Loucy (cell line): ENCODE data around the gene RGMB.

Source experiments
- H2AFZ ChIP-seq: fragments of 200-600 bp; sonication (generic); 2 replicates; pipeline ENCODE4 v1.6.0; 2016; ENCODE audit warnings: antibody characterized with exemption, mild to moderate bottlenecking, low read length, moderate library complexity
- H3F3A ChIP-seq: fragments of 200-600 bp; 2 replicates; pipeline ENCODE4 v1.6.0; 2016; ENCODE audit warnings: antibody characterized with exemption, low read depth, mild to moderate bottlenecking
- H3K27me3 ChIP-seq: fragments of 200-600 bp; sonication (generic); 2 replicates; pipeline ENCODE4 v1.6.1; 2014; ENCODE audit warnings: low read length, mild to moderate bottlenecking; ENCODE audit not compliant: insufficient read depth, poor library complexity, severe bottlenecking
- H3K36me3 ChIP-seq: fragments of 200-600 bp; sonication (generic); 2 replicates; pipeline ENCODE4 v1.6.1; 2016; ENCODE audit warnings: low read length; ENCODE audit not compliant: insufficient read depth
- H3K4me1 ChIP-seq: fragments of 200-600 bp; sonication (generic); 2 replicates; pipeline ENCODE4 v1.5.1; 2014; ENCODE audit warnings: low read length, mild to moderate bottlenecking; ENCODE audit not compliant: insufficient read depth, poor library complexity, severe bottlenecking
- H3K4me2 ChIP-seq: fragments of 200-600 bp; sonication (generic); 2 replicates; pipeline ENCODE4 v1.6.0; 2014; ENCODE audit warnings: antibody characterized with exemption, low read length, low read depth, mild to moderate bottlenecking; ENCODE audit not compliant: poor library complexity, severe bottlenecking
- H3K4me3 ChIP-seq: fragments of 200-600 bp; sonication (generic); 2 replicates; pipeline ENCODE4 v1.5.1; 2014; ENCODE audit warnings: low read length, mild to moderate bottlenecking, mixed read lengths; ENCODE audit not compliant: poor library complexity, severe bottlenecking
- H3K79me2 ChIP-seq: fragments of 200-600 bp; sonication (generic); 2 replicates; pipeline ENCODE4 v1.6.1; 2014; ENCODE audit warnings: low read length; ENCODE audit not compliant: insufficient read depth
- H3K9ac ChIP-seq: fragments of 200-600 bp; sonication (generic); 2 replicates; pipeline ENCODE4 v1.6.0; 2014; ENCODE audit warnings: mild to moderate bottlenecking, low read depth, low read length, moderate library complexity; ENCODE audit not compliant: poor library complexity, severe bottlenecking
- H3K9me2 ChIP-seq: fragments of 200-600 bp; sonication (generic); replicated peaks from 2 replicates; pipeline ENCODE4 v1.6.1; 2016; ENCODE audit warnings: low read depth, low read length, mixed read lengths
- H3K9me3 ChIP-seq: fragments of 200-600 bp; sonication (generic); 2 replicates; pipeline ENCODE4 v1.6.1; 2014; ENCODE audit warnings: mild to moderate bottlenecking, antibody characterized with exemption, low read length, low read depth; ENCODE audit not compliant: insufficient read depth
- H4K20me1 ChIP-seq: fragments of 200-600 bp; sonication (generic); 2 replicates; pipeline ENCODE4 v1.6.0; 2014; ENCODE audit warnings: antibody characterized with exemption, low read length, mild to moderate bottlenecking; ENCODE audit not compliant: insufficient read depth, poor library complexity, severe bottlenecking
- CTCF ChIP-seq: fragments of 200-600 bp; sonication (generic); conservative IDR thresholded peaks from 2 replicates; pipeline ENCODE4 v1.5.1; 2014; ENCODE audit warnings: mild to moderate bottlenecking, antibody characterized with exemption, low read length
- EZH2phosphoT487 ChIP-seq: fragments of 200-600 bp; IDR thresholded peaks from 2 replicates; pipeline ENCODE4 v1.6.1; 2018; ENCODE audit warnings: antibody characterized with exemption, mild to moderate bottlenecking, moderate library complexity, borderline replicate concordance

The RGMB gene

GRCh38 chr5:98779264-98779877 is 5.9 kb downstream of the RGMB start:
- Histone ChIP-seq H3K9ac (no peak overlapping the region), H3K79me2 (no peaks in the 10 kb centered on the region), H3K4me2 (no peak overlapping the region), H3K36me3 (no peaks in the 10 kb centered on the region), H4K20me1 (no peaks in the 10 kb centered on the region), H3K4me3 (no peak overlapping the region), H2AFZ (no peak overlapping the region), H3F3A (no peaks in the 10 kb centered on the region), H3K9me2 (no peaks in the 10 kb centered on the region), H3K4me1 (no peaks in the 10 kb centered on the region), H3K27me3 (peaks cover 14% of the 10 kb centered on the region), H3K9me3 (no peaks in the 10 kb centered on the region)
- TF ChIP-seq CTCF (no peak), EZH2phosphoT487 (no peak)

- Histone ChIP-seq H3F3A (no peaks in the 10 kb centered on the region), H3K9ac (no peak overlapping the region), H3K27me3 (peaks cover 4% of the 10 kb centered on the region), H2AFZ (no peak overlapping the region), H3K9me2 (no peaks in the 10 kb centered on the region), H4K20me1 (no peaks in the 10 kb centered on the region), H3K4me2 (no peak overlapping the region), H3K4me1 (no peaks in the 10 kb centered on the region), H3K36me3 (no peaks in the 10 kb centered on the region), H3K9me3 (no peaks in the 10 kb centered on the region), H3K79me2 (no peaks in the 10 kb centered on the region), H3K4me3 (no peak overlapping the region)
- TF ChIP-seq EZH2phosphoT487: no peak
- TF ChIP-seq CTCF: no peak
Measured at GRCh38 chr5:98780390-98780789, 6.9 kb downstream of the RGMB start.

- Histone ChIP-seq H3K9ac (no peak overlapping the region), H3K4me1 (no peaks in the 10 kb centered on the region)
Measured at GRCh38 chr5:98781520-98781919, 8.1 kb downstream of the RGMB start.

More at GRCh38 chr5:98781520-98781919, 8.1 kb downstream of the RGMB start:
- Histone ChIP-seq H3K4me2 (no peak overlapping the region), H3K27me3 (no peaks in the 10 kb centered on the region), H3K4me3 (no peak overlapping the region), H3K9me2 (no peaks in the 10 kb centered on the region), H3K79me2 (no peaks in the 10 kb centered on the region), H2AFZ (no peak overlapping the region), H3F3A (no peaks in the 10 kb centered on the region), H3K36me3 (no peaks in the 10 kb centered on the region), H3K9me3 (no peaks in the 10 kb centered on the region), H4K20me1 (no peaks in the 10 kb centered on the region)
- TF ChIP-seq CTCF (no peak), EZH2phosphoT487 (no peak)
